ENCODE data around the gene RPS27.

RPS27 gene

GRCh38 chr1:153963850-153964331 lies 26.7 kb upstream of the RPS27 start:
- no peaks in the 10 kb centered on the region for H3K27me3 ChIP-seq (ENCODE audit: control insufficient read depth in 3 of 3, insufficient read depth in 3 of 3, low read depth in 1 of 3, low read length in 3 of 3)
- H2BK15ac ChIP-seq (ENCODE audit: low read length) = no peak overlapping the region
- peak overlapping the region; percentile 78 for H3K9ac ChIP-seq (ENCODE audit: low read depth, low read length, poor library complexity)
- peak overlapping the region; percentile 80 for H3K4me2 ChIP-seq (ENCODE audit: insufficient read depth, low read length, poor library complexity, severe bottlenecking)
- peak; percentile 69 for DNase-seq (ENCODE audit: low spot score)
- no CpG with 5 or more reads among the region's 22 CpGs for WGBS, 2 donors (ENCODE audit: extremely low coverage in 2 of 2, insufficient read length in 2 of 2, insufficient replicate concordance in 1 of 2)
- no peak overlapping the region for H2BK120ac ChIP-seq (ENCODE audit: low read depth, low read length)
- H3K27ac ChIP-seq (replicated peaks; ENCODE audit: low read length) = peak overlapping the region; percentile 97
- H2BK5ac ChIP-seq (ENCODE audit: low read length) = peak overlapping the region; percentile 45
- H4K91ac ChIP-seq (ENCODE audit: low read depth, low read length, poor library complexity) = no peak overlapping the region
- H3K14ac ChIP-seq (ENCODE audit: low read length) = no peak overlapping the region
- peak overlapping the region; percentile 8 for H3K23ac ChIP-seq (ENCODE audit: low read depth, low read length, poor library complexity)
- no peaks in the 10 kb centered on the region for H3K9me3 ChIP-seq (replicated peaks in 1 of 2; ENCODE audit: control insufficient read depth in 2 of 2, insufficient read depth in 1 of 2, low read depth in 1 of 2, low read length in 2 of 2)
- H3K79me1 ChIP-seq (ENCODE audit: low read depth, low read length) = peaks cover 8% of the 10 kb centered on the region
- peaks cover 18 to 29% of the 10 kb centered on the region in 2 donors for H3K4me1 ChIP-seq (ENCODE audit: control insufficient read depth in 2 of 2, insufficient read depth in 1 of 2, low read depth in 1 of 2, low read length in 2 of 2)
- H3K4me3 ChIP-seq (ENCODE audit: low read length in 2 of 2) = peak overlapping the region; percentile 68 to 83
- peaks cover 20 to 41% of the 10 kb centered on the region in 2 donors for H3K36me3 ChIP-seq (replicated peaks in 1 of 2; ENCODE audit: control insufficient read depth in 2 of 2, insufficient read depth in 2 of 2, low read length in 2 of 2)
- no peak overlapping the region for H2BK12ac ChIP-seq (ENCODE audit: low read length)
- H4K8ac ChIP-seq (ENCODE audit: low read depth, low read length) = no peak overlapping the region
- H3K4ac ChIP-seq (ENCODE audit: low read length) = no peak overlapping the region
- peak overlapping the region; percentile 25 for H2AK5ac ChIP-seq (ENCODE audit: low read depth, low read length)
- peak overlapping the region; percentile 58 for H3K18ac ChIP-seq (ENCODE audit: low read length)
- H2AFZ ChIP-seq (ENCODE audit: low read length) = peak overlapping the region; percentile 83

GRCh38 chr1:153967107-153967999 lies 23.2 kb upstream of the RPS27 start, which contains the start of gene CREB3L4:
Gene CREB3L4 (plus strand): TSS chr1:153967902. CDS start chr1:153968526, 624 bp downstream.
- Histone ChIP-seq H3K36me3 (replicated peaks in 1 of 2; ENCODE audit: control insufficient read depth in 2 of 2, insufficient read depth in 2 of 2, low read length in 2 of 2) (peaks cover 0 to 22% of the 10 kb centered on the region in 2 donors), H4K91ac (ENCODE audit: low read depth, low read length, poor library complexity) (no peak within 1 kb of the TSS), H2BK15ac (ENCODE audit: low read length) (peak within 1 kb of the TSS; percentile 82), H3K9ac (ENCODE audit: low read depth, low read length, poor library complexity) (peak within 1 kb of the TSS; percentile 83), H2BK120ac (ENCODE audit: low read depth, low read length) (no peak within 1 kb of the TSS), H3K9me3 (replicated peaks in 1 of 2; ENCODE audit: control insufficient read depth in 2 of 2, insufficient read depth in 1 of 2, low read depth in 1 of 2, low read length in 2 of 2) (no peaks in the 10 kb centered on the region), H2BK5ac (ENCODE audit: low read length) (no peak within 1 kb of the TSS), H2BK12ac (ENCODE audit: low read length) (no peak within 1 kb of the TSS), H3K4me1 (ENCODE audit: control insufficient read depth in 2 of 2, insufficient read depth in 1 of 2, low read depth in 1 of 2, low read length in 2 of 2) (peaks cover 10 to 18% of the 10 kb centered on the region in 2 donors), H3K14ac (ENCODE audit: low read length) (no peak within 1 kb of the TSS), H3K23ac (ENCODE audit: low read depth, low read length, poor library complexity) (peak within 1 kb of the TSS; percentile 90), H2AK5ac (ENCODE audit: low read depth, low read length) (peak within 1 kb of the TSS; percentile 87), H3K18ac (ENCODE audit: low read length) (peak within 1 kb of the TSS; percentile 95), H2AFZ (ENCODE audit: low read length) (peak within 1 kb of the TSS; percentile 77), H3K4ac (ENCODE audit: low read length) (no peak within 1 kb of the TSS), H3K4me3 (ENCODE audit: low read length in 2 of 2) (peak within 1 kb of the TSS; percentile 54 to 85), H3K27me3 (ENCODE audit: control insufficient read depth in 3 of 3, insufficient read depth in 3 of 3, low read depth in 1 of 3, low read length in 3 of 3) (no peaks in the 10 kb centered on the region), H3K79me1 (ENCODE audit: low read depth, low read length) (peaks cover 3% of the 10 kb centered on the region), H4K8ac (ENCODE audit: low read depth, low read length) (no peak within 1 kb of the TSS), H3K4me2 (ENCODE audit: insufficient read depth, low read length, poor library complexity, severe bottlenecking) (peak within 1 kb of the TSS; percentile 84), H3K27ac (replicated peaks; ENCODE audit: low read length) (peak within 1 kb of the TSS; percentile 91)
- no CpG with 5 or more reads among the region's 60 CpGs for WGBS, 2 donors (ENCODE audit: extremely low coverage in 2 of 2, insufficient read length in 2 of 2, insufficient replicate concordance in 1 of 2)
- DNase-seq (ENCODE audit: low spot score) = peak; percentile 92

DNA sequence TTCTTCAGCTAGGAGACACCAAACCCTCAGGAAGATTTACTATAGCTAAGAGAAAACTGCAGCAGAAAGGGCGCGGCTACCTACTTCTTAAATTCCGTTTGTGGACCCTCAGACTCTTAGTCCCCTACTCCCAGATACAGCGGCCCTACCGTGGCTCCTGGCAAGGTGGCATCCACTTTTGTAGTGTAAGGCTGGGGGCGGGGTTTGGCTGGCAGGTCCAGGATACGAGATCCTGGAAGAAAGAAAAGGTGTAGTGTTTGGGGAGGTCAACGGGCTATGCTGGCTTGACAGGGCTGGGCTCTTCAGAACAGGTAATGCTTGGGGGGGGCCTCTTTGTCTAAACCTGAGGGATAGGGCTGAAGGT lies 22.6 kb upstream of the RPS27 start:
- no peaks in the 10 kb centered on the region for H3K9me3 ChIP-seq (replicated peaks in 1 of 2; ENCODE audit: control insufficient read depth in 2 of 2, insufficient read depth in 1 of 2, low read depth in 1 of 2, low read length in 2 of 2)
- H3K4me2 ChIP-seq (ENCODE audit: insufficient read depth, low read length, poor library complexity, severe bottlenecking) = peak overlapping the region; percentile 63
- H3K4me1 ChIP-seq (ENCODE audit: control insufficient read depth in 2 of 2, insufficient read depth in 1 of 2, low read depth in 1 of 2, low read length in 2 of 2) = peaks cover 6 to 14% of the 10 kb centered on the region in 2 donors
- peak overlapping the region; percentile 91 for H3K27ac ChIP-seq (replicated peaks; ENCODE audit: low read length)
- H3K4me3 ChIP-seq (ENCODE audit: low read length in 2 of 2) = peak overlapping the region; percentile 54 to 60
- no CpG with 5 or more reads among the region's 8 CpGs for WGBS, 2 donors (ENCODE audit: extremely low coverage in 2 of 2, insufficient read length in 2 of 2, insufficient replicate concordance in 1 of 2)
- H2AFZ ChIP-seq (ENCODE audit: low read length) = peak overlapping the region; percentile 65
- no peak for DNase-seq (ENCODE audit: low spot score)
- no peak overlapping the region for H2BK12ac ChIP-seq (ENCODE audit: low read length)
- peak overlapping the region; percentile 87 for H2AK5ac ChIP-seq (ENCODE audit: low read depth, low read length)
- H4K8ac ChIP-seq (ENCODE audit: low read depth, low read length) = no peak overlapping the region
- no peak overlapping the region for H3K9ac ChIP-seq (ENCODE audit: low read depth, low read length, poor library complexity)
- peaks cover 1 to 28% of the 10 kb centered on the region in 2 donors for H3K36me3 ChIP-seq (replicated peaks in 1 of 2; ENCODE audit: control insufficient read depth in 2 of 2, insufficient read depth in 2 of 2, low read length in 2 of 2)
- peak overlapping the region; percentile 59 for H3K18ac ChIP-seq (ENCODE audit: low read length)
- H2BK5ac ChIP-seq (ENCODE audit: low read length) = no peak overlapping the region
- no peak overlapping the region for H3K4ac ChIP-seq (ENCODE audit: low read length)
- H3K27me3 ChIP-seq (ENCODE audit: control insufficient read depth in 3 of 3, insufficient read depth in 3 of 3, low read depth in 1 of 3, low read length in 3 of 3) = no peaks in the 10 kb centered on the region
- H4K91ac ChIP-seq (ENCODE audit: low read depth, low read length, poor library complexity) = no peak overlapping the region
- no peak overlapping the region for H3K14ac ChIP-seq (ENCODE audit: low read length)
- no peaks in the 10 kb centered on the region for H3K79me1 ChIP-seq (ENCODE audit: low read depth, low read length)
- no peak overlapping the region for H2BK120ac ChIP-seq (ENCODE audit: low read depth, low read length)
- peak overlapping the region; percentile 1 for H2BK15ac ChIP-seq (ENCODE audit: low read length)
- H3K23ac ChIP-seq (ENCODE audit: low read depth, low read length, poor library complexity) = no peak overlapping the region

- Histone ChIP-seq H3K18ac (ENCODE audit: low read length) (no peak overlapping the region), H3K14ac (ENCODE audit: low read length) (no peak overlapping the region), H2AFZ (ENCODE audit: low read length) (peak overlapping the region; percentile 65), H3K79me1 (ENCODE audit: low read depth, low read length) (no peaks in the 10 kb centered on the region), H3K9me3 (replicated peaks in 1 of 2; ENCODE audit: control insufficient read depth in 2 of 2, insufficient read depth in 1 of 2, low read depth in 1 of 2, low read length in 2 of 2) (no peaks in the 10 kb centered on the region), H4K91ac (ENCODE audit: low read depth, low read length, poor library complexity) (no peak overlapping the region), H2BK120ac (ENCODE audit: low read depth, low read length) (no peak overlapping the region), H2AK5ac (ENCODE audit: low read depth, low read length) (peak overlapping the region; percentile 87), H3K27me3 (ENCODE audit: control insufficient read depth in 3 of 3, insufficient read depth in 3 of 3, low read depth in 1 of 3, low read length in 3 of 3) (no peaks in the 10 kb centered on the region), H2BK5ac (ENCODE audit: low read length) (no peak overlapping the region), H4K8ac (ENCODE audit: low read depth, low read length) (no peak overlapping the region), H3K4me2 (ENCODE audit: insufficient read depth, low read length, poor library complexity, severe bottlenecking) (peak overlapping the region; percentile 63), H3K4ac (ENCODE audit: low read length) (no peak overlapping the region), H3K27ac (replicated peaks; ENCODE audit: low read length) (no peak overlapping the region), H2BK12ac (ENCODE audit: low read length) (no peak overlapping the region), H2BK15ac (ENCODE audit: low read length) (peak overlapping the region; percentile 82), H3K4me3 (ENCODE audit: low read length in 2 of 2) (peak overlapping the region; percentile 54 to 60), H3K4me1 (ENCODE audit: control insufficient read depth in 2 of 2, insufficient read depth in 1 of 2, low read depth in 1 of 2, low read length in 2 of 2) (peaks cover 6 to 14% of the 10 kb centered on the region in 2 donors), H3K23ac (ENCODE audit: low read depth, low read length, poor library complexity) (no peak overlapping the region), H3K9ac (ENCODE audit: low read depth, low read length, poor library complexity) (peak overlapping the region; percentile 65), H3K36me3 (replicated peaks in 1 of 2; ENCODE audit: control insufficient read depth in 2 of 2, insufficient read depth in 2 of 2, low read length in 2 of 2) (peaks cover 2 to 32% of the 10 kb centered on the region in 2 donors)
- no CpG with 5 or more reads among the region's 13 CpGs for WGBS, 2 donors (ENCODE audit: extremely low coverage in 2 of 2, insufficient read length in 2 of 2, insufficient replicate concordance in 1 of 2)
- DNase-seq (ENCODE audit: low spot score) = no peak
Observed at GRCh38 chr1:153968408-153968807, 22.2 kb upstream of the RPS27 start.
